ENCODE results near the gene PPP6R2. TPM values are rescaled to one million over a fixed set of nuclear protein-coding genes. Genes with fewer than 3 reads are reported as not detected.

The PPP6R2 gene
- total RNA-seq, 1 donor from 2014 or later = 32.6 TPM

- Histone ChIP-seq H3K79me2 (ENCODE audit: low read depth) (no peaks in the 10 kb centered on the region), H3K9ac (no peak overlapping the region), H4K20me1 (ENCODE audit: low read depth) (peaks cover 5% of the 10 kb centered on the region), H2AFZ (replicated peaks) (no peak overlapping the region), H3K9me3 (ENCODE audit: low read depth) (no peaks in the 10 kb centered on the region), H3K4me1 (no peaks in the 10 kb centered on the region), H3K27ac (no peak overlapping the region), H3K27me3 (no peaks in the 10 kb centered on the region), H3K4me2 (no peak overlapping the region), H3F3A (ENCODE audit: low read depth) (no peaks in the 10 kb centered on the region), H3K4me3 (no peak overlapping the region), H3K36me3 (no peaks in the 10 kb centered on the region)
- H3K36me3 Mint-ChIP-seq = peaks cover 17% of the 10 kb centered on the region
- no peaks in the 10 kb centered on the region for H3K4me1 Mint-ChIP-seq
- no peak overlapping the region for H3K4me3 Mint-ChIP-seq
- no peaks in the 10 kb centered on the region for H3K9me3 Mint-ChIP-seq
- TF ChIP-seq EZH2phosphoT487 (IDR thresholded peaks at IDR 0.05) = no peak
- TF ChIP-seq CTCF (IDR thresholded peaks at IDR 0.05) = peak; percentile 44
- no peak for TF ChIP-seq EZH2 (IDR thresholded peaks at IDR 0.05)
- H3K27ac Mint-ChIP-seq = no peak overlapping the region
- peak; percentile 41 for DNase-seq (ENCODE audit: low spot score)
- H3K27me3 Mint-ChIP-seq (ENCODE audit: insufficient read depth, low read depth) = no peaks in the 10 kb centered on the region
Measured at GRCh38 chr22:50456466-50457234, 113.5 kb downstream of the PPP6R2 start.

- H3K4me1 Mint-ChIP-seq = no peaks in the 10 kb centered on the region
- TF ChIP-seq CTCF (IDR thresholded peaks at IDR 0.05) (no peak), EZH2phosphoT487 (IDR thresholded peaks at IDR 0.05) (no peak), EZH2 (IDR thresholded peaks at IDR 0.05) (no peak)
- no peaks in the 10 kb centered on the region for H3K79me2 ChIP-seq (ENCODE audit: low read depth)
Measured at GRCh38 chr22:50459016-50459415, 115.9 kb downstream of the PPP6R2 start.

DNA sequence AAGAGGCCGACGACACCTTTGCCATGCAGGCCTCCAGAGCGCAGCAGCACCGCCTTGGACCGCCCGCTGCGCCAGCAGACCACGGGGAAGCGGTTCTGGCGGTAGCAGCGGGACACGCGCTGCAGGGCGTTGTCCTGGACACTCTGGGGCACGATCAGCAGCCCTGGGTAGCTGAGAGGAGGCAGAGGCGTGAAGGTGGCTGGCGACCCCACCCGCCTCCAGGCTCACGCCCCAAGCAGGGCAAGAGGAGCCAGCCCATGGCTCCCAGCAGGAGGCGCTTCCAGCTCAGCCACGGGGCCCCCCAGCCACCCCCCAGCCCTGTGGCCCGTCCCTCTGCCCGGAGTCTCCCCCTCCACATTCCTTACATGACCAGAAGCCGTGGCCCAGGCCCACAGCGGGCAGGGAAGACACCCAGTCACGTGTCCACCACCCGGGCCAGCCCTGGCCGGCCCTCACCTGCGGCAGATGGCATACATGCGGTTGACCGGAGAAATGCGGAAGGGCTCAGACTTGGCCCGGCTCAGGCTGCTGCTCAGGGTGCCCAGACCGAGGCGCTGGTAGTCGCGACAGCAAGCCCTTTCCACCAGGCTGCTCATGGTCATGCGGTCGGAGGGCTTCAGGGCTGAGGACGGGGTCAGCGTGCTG is 116.5 kb downstream of the PPP6R2 start:
- no peak overlapping the region for H3K4me3 Mint-ChIP-seq
- no peaks in the 10 kb centered on the region for H3K4me1 Mint-ChIP-seq
- Histone ChIP-seq H3K27ac (no peak overlapping the region), H3K27me3 (no peaks in the 10 kb centered on the region), H3K36me3 (no peaks in the 10 kb centered on the region), H3K4me1 (no peaks in the 10 kb centered on the region), H3F3A (ENCODE audit: low read depth) (no peaks in the 10 kb centered on the region), H3K4me3 (no peak overlapping the region), H3K79me2 (ENCODE audit: low read depth) (no peaks in the 10 kb centered on the region), H2AFZ (replicated peaks) (no peak overlapping the region), H4K20me1 (ENCODE audit: low read depth) (peaks cover 5% of the 10 kb centered on the region), H3K9me3 (ENCODE audit: low read depth) (no peaks in the 10 kb centered on the region), H3K9ac (no peak overlapping the region), H3K4me2 (no peak overlapping the region)
- H3K27me3 Mint-ChIP-seq (ENCODE audit: insufficient read depth, low read depth) = peaks cover 3% of the 10 kb centered on the region
- no peaks in the 10 kb centered on the region for H3K9me3 Mint-ChIP-seq
- peaks cover 15% of the 10 kb centered on the region for H3K36me3 Mint-ChIP-seq
- DNase-seq (ENCODE audit: low spot score) = no peak
- no peak for TF ChIP-seq EZH2 (IDR thresholded peaks at IDR 0.05)
- no peak for TF ChIP-seq CTCF (IDR thresholded peaks at IDR 0.05)
- no peak for TF ChIP-seq EZH2phosphoT487 (IDR thresholded peaks at IDR 0.05)
- no peak overlapping the region for H3K27ac Mint-ChIP-seq

More at GRCh38 chr22:50459016-50459415, 115.9 kb downstream of the PPP6R2 start:
- Mint-ChIP-seq H3K4me3 (no peak overlapping the region), H3K36me3 (peaks cover 15% of the 10 kb centered on the region), H3K27me3 (ENCODE audit: insufficient read depth, low read depth) (peaks cover 2% of the 10 kb centered on the region), H3K27ac (no peak overlapping the region), H3K9me3 (no peaks in the 10 kb centered on the region)
- no peak for DNase-seq (ENCODE audit: low spot score)
- Histone ChIP-seq H3F3A (ENCODE audit: low read depth) (no peaks in the 10 kb centered on the region), H3K27me3 (no peaks in the 10 kb centered on the region), H3K9ac (no peak overlapping the region), H2AFZ (replicated peaks) (no peak overlapping the region), H3K36me3 (no peaks in the 10 kb centered on the region), H3K4me2 (no peak overlapping the region), H3K4me3 (no peak overlapping the region), H3K27ac (no peak overlapping the region), H4K20me1 (ENCODE audit: low read depth) (peaks cover 5% of the 10 kb centered on the region), H3K9me3 (ENCODE audit: low read depth) (no peaks in the 10 kb centered on the region), H3K4me1 (no peaks in the 10 kb centered on the region)
